ENCODE results near the gene TMEM26.
A peak's percentile ranks its signal among the peaks of the same experiment; 100 is the strongest.

Gene TMEM26

DNA sequence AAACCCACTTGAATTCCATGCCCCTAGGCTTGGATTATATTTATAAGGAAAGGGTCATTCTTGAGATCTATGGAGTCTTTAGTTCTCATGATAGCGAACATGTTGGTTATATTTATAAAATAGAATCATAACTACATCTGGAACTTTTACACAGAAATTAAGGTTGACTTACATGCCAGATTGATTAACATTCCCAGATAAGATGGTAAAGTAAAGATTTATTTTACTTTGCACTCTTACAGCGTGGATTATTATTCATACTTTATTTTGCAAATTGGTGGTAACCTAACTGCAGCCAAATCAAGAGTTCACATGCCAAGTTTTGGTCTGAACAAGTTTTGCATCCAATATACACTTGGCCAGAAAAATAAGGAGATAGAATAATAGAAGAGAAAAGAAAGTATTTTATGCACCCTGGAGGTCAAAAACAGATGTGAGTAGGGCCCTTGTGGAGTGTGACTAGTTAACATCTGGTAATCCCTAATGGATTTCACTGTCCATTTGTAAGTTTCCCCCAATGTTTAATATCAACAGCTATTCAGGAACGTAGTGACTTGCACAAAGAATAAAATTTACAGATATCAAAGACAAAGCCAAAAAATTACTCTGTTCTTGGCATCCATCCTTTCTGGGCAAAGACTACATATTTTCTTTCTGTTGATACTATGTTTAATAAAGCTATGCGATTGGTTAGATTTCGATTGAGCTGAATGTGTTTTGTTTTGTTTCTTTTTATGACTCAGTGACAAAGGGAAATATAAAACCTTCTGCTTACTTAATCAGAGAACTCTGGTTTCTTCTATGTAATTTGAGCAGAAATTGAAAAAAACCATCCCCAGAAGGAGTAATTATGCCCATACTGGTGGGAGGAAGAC is 10.1 kb upstream of the TMEM26 start:
- peak; percentile 69 for DNase-seq (ENCODE audit: low read depth)
- no peak overlapping the region for H3K4me3 ChIP-seq (ENCODE audit: low read depth, low read length)

DNA sequence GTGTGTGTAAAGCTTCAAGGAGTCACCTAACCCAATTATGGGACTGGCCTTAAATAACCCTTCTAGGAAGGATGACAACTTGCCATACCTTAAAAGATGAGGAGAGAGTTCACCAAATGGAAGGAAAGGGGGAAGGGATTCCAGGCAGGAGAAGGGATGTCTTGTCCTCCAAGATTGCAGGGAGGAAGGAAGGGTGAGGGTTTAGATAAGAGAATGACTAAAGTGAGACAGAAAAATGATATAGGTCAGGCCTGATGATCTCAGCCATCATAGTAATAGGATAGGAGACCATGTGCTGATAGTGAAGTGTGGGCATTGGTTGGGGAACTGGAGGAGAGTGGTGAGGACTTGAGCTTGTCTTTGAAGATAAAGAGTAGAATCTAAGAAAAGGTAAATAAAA is 7.7 kb upstream of the TMEM26 start:
- DNase-seq (ENCODE audit: low read depth): no peak
- no peak overlapping the region for H3K4me3 ChIP-seq (ENCODE audit: low read depth, low read length)

- no peak for DNase-seq (ENCODE audit: low read depth)
- H3K4me3 ChIP-seq (ENCODE audit: low read depth, low read length): no peak overlapping the region
These were observed 4.8 kb upstream of the TMEM26 start for GRCh38 chr10:61458031-61458430.

GRCh38 chr10:61456095-61456789 is 3.1 kb upstream of the TMEM26 start:
- no peak for DNase-seq (ENCODE audit: low read depth)
- no peak overlapping the region for H3K4me3 ChIP-seq (ENCODE audit: low read depth, low read length)

GRCh38 chr10:61455656-61456055 is 2.5 kb upstream of the TMEM26 start:
- H3K4me3 ChIP-seq (ENCODE audit: low read depth, low read length): no peak overlapping the region
- DNase-seq (ENCODE audit: low read depth): no peak

GRCh38 chr10:61454541-61454940 is 1.4 kb upstream of the TMEM26 start:
- H3K4me3 ChIP-seq (ENCODE audit: low read depth, low read length): no peak overlapping the region
- DNase-seq (ENCODE audit: low read depth): no peak

DNA sequence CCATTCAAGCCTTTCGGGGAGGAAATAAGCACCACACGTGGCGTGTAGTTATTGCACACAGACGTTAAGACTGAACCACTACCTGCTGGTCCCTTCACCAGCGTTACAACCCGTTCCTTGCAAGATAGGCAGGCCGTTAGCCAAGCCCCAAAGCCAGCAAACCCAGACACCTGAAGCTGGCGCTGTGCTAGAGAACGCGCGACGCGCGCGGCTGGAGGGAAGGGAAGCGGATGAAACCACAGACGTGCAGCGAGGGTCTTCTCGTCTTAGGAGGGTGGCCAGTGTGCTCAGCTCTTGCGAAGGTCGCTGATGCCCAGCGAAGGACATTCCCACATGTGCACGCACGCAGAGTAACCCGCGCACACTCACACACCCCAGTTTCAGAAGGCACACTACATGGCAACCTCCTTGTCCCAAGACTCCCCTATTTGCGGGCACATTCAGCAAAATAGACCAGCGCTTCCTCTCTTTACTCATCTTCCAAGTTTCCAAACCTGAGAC is 980 bp downstream of the TMEM26 start:
- H3K4me3 ChIP-seq (ENCODE audit: low read depth, low read length): peak overlapping the region; percentile 62
- DNase-seq (ENCODE audit: low read depth): no peak

DNA sequence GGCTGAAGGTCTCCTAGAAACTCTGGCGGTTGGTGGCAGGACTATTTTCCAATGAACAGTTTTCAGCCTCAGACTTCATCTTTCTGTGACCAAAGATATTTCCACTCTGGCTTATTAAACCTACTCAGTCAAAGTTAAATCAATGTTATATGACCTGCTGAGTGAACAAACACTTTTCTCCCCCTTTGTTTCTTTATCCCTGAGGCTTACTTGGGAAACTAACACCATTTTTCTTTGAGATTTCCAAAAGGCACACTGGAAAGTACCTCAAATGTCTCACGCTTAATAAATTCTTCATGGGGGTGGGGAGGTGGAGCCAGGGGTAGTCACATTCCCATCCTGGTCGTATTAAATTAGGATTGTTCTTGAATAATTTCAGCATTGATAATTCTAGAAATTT is 1.8 kb downstream of the TMEM26 start:
- DNase-seq (ENCODE audit: low read depth): no peak
- H3K4me3 ChIP-seq (ENCODE audit: low read depth, low read length): no peak overlapping the region

- no peak for DNase-seq (ENCODE audit: low read depth)
- H3K4me3 ChIP-seq (ENCODE audit: low read depth, low read length): no peak overlapping the region
These were observed 4.2 kb downstream of the TMEM26 start for GRCh38 chr10:61448841-61449600.

DNA sequence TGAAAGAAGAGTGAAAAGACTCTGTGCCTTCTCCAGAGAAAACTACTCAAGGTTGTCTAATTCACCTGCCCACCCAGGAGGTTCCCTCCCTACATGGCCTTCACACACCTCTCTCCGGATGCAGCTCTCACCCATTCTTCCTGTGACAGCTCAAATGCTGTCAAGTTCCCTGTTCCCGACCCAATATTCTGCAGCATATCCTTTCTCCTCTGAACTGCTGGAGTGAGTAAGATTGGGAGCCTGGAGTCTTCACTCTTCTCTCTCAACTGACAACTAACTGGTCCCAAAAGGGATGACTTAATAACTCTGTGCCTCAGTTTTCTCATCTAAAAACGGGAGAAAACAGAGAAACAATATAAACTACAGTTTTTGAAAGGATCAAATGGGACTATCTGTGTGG is 5.1 kb downstream of the TMEM26 start:
- no peak for DNase-seq (ENCODE audit: low read depth)
- no peak overlapping the region for H3K4me3 ChIP-seq (ENCODE audit: low read depth, low read length)

DNA sequence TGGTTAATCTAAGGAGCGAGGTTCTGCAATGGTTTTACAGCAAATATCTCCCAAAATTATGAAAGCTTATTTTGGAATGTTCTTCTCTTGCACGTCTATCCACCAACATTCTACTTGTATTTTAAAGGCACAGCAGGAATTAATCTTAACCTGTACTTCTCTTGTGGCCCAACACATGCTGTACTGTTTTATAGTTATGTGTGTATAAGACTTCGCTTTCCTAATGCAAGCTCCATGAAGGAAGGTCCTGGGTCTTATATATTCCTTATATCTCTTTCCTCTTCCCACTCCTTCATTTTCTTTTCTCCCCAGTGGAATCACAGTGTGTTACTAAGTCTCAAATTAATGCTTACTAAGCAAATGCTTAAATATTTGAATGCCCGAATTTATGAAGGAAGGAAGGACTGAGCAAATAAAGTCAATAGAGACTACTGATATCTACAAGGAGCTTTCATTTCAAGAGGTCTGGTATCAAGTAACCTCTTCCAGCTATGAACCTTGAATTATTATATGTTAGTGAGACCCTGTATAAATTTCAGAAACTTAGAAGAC is 14.0 kb downstream of the TMEM26 start:
- no peak overlapping the region for H3K4me3 ChIP-seq (ENCODE audit: low read depth, low read length)
- no peak for DNase-seq (ENCODE audit: low read depth)

DNA sequence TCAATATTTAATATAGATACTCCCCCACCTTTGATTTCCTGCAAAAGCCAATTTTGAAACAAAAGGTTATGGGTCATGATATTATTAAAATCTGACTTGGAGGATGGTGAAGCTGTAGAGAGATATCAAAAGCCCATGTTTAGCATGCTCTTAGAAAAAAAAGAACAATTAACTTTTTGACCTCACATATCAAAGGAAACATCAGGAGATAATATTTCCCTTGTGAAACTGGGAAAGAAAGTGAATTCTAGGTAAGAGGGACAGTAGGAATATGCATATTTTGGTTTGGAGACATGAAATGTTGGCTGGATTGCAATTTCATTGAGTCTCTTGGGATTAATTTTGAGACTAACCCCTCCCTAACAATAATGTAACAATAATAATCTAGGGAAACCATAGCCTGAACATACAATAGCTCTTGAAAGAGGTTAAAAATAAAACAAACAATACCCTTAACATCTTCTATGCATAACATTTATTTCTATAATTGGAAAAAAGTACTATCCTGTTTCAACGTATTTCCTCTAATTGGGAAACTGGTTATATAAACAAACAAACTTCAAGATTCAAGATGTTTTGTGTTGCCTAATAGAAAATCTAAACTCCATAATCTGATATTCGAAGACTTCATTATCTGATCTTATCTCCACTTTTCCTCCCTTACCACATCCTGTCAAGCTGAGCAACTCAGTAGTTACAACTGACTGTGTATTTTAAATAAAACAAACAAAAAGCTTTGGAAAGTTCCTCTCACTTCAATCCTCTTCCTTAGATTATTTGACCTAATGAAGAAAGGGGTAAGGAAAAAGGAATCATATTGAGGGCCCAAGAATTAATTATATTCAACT is 14.8 kb downstream of the TMEM26 start:
- DNase-seq (ENCODE audit: low read depth): no peak
- H3K4me3 ChIP-seq (ENCODE audit: low read depth, low read length): no peak overlapping the region

- no peak overlapping the region for H3K4me3 ChIP-seq (ENCODE audit: low read depth, low read length)
- DNase-seq (ENCODE audit: low read depth): no peak
These were observed 30.0 kb downstream of the TMEM26 start for GRCh38 chr10:61423178-61423577.

DNA sequence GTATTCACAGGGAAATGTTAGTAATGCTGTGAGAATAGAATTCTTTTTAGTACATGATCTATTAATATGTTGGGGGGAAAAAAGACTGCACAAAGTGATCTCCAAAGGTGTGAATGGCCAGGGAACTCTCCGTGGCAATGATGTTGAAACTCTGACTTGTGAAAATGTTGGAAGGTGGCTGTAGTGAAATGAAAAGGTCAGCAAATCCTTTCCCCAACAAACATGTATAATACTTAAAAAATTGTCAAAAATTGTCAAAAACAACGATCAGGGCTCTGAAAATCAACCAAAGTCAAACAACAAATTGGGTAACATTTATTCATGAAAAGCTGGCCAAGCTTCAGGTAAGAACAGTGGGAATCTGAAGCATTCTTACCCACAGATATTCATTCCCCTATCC is 35.5 kb downstream of the TMEM26 start:
- H3K4me3 ChIP-seq (ENCODE audit: low read depth, low read length): no peak overlapping the region
- DNase-seq (ENCODE audit: low read depth): no peak

- no peak overlapping the region for H3K4me3 ChIP-seq (ENCODE audit: low read depth, low read length)
- no peak for DNase-seq (ENCODE audit: low read depth)
These were observed 37.4 kb downstream of the TMEM26 start for GRCh38 chr10:61415824-61416223.

- H3K4me3 ChIP-seq (ENCODE audit: low read depth, low read length): no peak overlapping the region
- no peak for DNase-seq (ENCODE audit: low read depth)
These were observed 41.5 kb downstream of the TMEM26 start for GRCh38 chr10:61411706-61412105.

DNA sequence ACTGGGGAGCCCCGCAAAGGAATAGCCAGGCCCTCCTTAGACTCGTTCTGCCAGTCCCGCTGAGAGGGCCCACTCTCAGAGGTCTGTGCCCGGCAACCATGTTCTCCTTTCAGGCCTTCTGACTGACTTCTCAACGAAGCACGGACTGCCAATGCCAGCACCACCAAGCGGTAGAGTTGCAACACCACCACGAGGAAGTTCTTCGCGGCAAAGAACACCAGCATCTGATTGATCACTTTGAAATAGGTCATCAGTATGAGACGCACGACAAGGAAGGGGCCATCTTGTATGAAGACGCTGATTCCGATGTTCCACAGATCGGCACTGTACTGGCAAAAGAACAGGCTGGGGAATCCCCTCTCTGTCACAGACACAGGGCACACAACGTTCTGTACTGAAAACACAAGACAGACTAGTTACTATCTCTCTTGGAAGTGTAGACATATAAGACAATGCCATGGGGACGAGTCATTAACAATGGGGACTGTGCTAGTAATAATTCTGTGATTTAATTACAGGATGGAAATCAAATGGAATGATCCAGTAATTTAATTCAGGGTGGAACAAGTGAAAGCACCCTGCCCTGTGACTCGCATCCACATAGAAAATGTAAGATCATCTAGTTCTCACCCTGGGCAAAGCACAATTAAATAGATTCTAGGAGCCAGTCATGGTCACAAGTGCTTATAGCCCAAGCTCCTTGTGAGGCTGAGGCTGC is 42.7 kb downstream of the TMEM26 start:
- DNase-seq (ENCODE audit: low read depth): no peak
- no peak overlapping the region for H3K4me3 ChIP-seq (ENCODE audit: low read depth, low read length)

DNA sequence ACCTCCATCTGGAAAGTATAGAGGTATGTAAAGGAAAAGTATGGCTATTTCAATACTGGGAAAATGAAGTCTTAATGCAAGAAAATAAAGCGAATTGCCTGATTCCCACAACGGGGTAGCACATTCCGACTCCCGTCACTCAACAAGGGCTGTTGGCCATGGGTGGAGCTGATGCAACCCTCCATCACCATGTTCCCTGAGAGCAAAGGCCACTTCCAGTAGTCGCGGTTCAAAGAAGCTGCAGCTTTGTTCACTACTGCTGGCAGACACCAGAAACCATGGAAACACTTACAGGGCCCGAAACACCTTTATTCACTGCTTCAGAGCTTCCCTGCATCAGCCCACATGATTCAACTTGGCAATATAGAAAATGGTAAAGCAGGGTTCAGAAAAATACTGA is 44.0 kb downstream of the TMEM26 start:
- no peak overlapping the region for H3K4me3 ChIP-seq (ENCODE audit: low read depth, low read length)

More for the DNA sequence above, 44.0 kb downstream of the TMEM26 start:
- DNase-seq (ENCODE audit: low read depth): no peak

Data from skeletal muscle cell (primary cell).